ENCODE results near the gene PARD3.

GRCh38 chr10:34251177-34251576 lies 563.9 kb downstream of the PARD3 start:
- TF ChIP-seq, protein P1, sequence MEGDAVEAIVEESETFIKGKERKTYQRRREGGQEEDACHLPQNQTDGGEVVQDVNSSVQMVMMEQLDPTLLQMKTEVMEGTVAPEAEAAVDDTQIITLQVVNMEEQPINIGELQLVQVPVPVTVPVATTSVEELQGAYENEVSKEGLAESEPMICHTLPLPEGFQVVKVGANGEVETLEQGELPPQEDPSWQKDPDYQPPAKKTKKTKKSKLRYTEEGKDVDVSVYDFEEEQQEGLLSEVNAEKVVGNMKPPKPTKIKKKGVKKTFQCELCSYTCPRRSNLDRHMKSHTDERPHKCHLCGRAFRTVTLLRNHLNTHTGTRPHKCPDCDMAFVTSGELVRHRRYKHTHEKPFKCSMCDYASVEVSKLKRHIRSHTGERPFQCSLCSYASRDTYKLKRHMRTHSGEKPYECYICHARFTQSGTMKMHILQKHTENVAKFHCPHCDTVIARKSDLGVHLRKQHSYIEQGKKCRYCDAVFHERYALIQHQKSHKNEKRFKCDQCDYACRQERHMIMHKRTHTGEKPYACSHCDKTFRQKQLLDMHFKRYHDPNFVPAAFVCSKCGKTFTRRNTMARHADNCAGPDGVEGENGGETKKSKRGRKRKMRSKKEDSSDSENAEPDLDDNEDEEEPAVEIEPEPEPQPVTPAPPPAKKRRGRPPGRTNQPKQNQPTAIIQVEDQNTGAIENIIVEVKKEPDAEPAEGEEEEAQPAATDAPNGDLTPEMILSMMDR (IDR thresholded peaks at IDR 0.05; ENCODE audit: borderline replicate concordance, extremely low read depth, low read length, poor library complexity, severe bottlenecking), result no peak
- no peak for TF ChIP-seq EZH2 (IDR thresholded peaks at IDR 0.05; ENCODE audit: borderline replicate concordance, low read depth, low read length, severe bottlenecking)
